PC-3 (cell line): Measurements from ENCODE around the gene ANK2.

Experiments used
- CTCF ChIP-seq: fragments of 300-600 bp; sonication (generic); conservative IDR thresholded peaks from 2 replicates; pipeline ENCODE4 v1.5.1; 2017; ENCODE audit warnings: antibody characterized with exemption, low read depth, mild to moderate bottlenecking, low read length
- EZH2 ChIP-seq: fragments of 300-600 bp; sonication (generic); IDR thresholded peaks from one replicate; pipeline ENCODE4 v1.6.1; 2017; ENCODE audit warnings: antibody characterized with exemption, mild to moderate bottlenecking, low read length; ENCODE audit not compliant: unreplicated experiment
- EZH2phosphoT487 ChIP-seq: fragments of 300-600 bp; sonication (generic); IDR thresholded peaks from 2 replicates; pipeline ENCODE4 v1.6.1; 2018; ENCODE audit warnings: mild to moderate bottlenecking, antibody characterized with exemption, low read length, borderline replicate concordance

GRCh38 chr4:113057891-113058290 is 8.4 kb downstream of the ANK2 start:
- TF ChIP-seq CTCF (no peak), EZH2 (no peak), EZH2phosphoT487 (no peak)
